HG03196 (cell line): Measurements from ENCODE around the gene ANKRD23.

Experiments
- ATAC-seq: cut with Tn5 transposase; IDR thresholded peaks from one replicate; pipeline ENCODE4 v1.9.1; 2021; ENCODE audit not compliant: unreplicated experiment

ANKRD23 gene

DNA sequence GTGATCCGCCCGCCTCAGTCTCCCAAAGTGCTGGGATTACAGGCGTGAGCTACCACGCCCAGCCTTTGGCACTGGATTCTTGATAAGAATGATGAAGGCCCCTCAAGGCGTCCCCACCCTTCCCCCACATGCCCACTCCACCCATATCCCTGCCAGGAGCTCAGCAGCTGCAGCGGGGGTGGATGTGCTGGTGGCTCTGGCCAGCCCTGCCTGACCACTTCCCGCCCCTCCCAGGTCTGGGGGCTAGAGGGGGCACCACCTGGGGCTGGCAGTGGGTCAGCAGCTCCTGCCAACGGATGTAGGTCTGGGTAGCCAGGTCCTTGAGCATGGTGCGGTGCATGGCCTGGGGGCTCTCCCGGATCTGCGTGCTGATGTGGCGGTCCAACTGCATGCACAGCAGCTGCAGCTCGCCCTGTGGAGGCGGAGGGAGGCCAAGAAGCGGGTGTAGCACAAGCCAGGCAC is 33.8 kb upstream of the ANKRD23 start:
- ATAC-seq = no peak

DNA sequence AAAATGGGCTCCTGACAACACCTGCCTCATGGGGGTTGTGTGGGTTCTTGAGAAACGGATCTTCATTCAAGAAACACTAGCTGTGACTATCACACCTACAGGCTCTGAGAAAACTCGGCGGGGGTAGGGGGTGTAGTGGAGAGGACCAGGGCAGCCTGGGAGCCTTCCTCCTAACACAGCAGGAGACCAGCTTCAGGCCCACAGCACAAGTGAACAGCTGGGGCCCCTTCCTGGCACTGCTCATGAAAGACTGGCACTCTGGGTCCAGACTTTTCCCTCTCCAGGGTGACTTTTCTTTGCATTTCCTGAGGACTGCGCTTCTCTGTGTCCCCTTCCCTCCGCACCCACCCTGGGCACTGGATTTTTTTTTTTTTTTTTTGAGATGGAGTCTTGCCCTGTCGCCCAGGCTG is 33.2 kb upstream of the ANKRD23 start:
- no peak for ATAC-seq

DNA sequence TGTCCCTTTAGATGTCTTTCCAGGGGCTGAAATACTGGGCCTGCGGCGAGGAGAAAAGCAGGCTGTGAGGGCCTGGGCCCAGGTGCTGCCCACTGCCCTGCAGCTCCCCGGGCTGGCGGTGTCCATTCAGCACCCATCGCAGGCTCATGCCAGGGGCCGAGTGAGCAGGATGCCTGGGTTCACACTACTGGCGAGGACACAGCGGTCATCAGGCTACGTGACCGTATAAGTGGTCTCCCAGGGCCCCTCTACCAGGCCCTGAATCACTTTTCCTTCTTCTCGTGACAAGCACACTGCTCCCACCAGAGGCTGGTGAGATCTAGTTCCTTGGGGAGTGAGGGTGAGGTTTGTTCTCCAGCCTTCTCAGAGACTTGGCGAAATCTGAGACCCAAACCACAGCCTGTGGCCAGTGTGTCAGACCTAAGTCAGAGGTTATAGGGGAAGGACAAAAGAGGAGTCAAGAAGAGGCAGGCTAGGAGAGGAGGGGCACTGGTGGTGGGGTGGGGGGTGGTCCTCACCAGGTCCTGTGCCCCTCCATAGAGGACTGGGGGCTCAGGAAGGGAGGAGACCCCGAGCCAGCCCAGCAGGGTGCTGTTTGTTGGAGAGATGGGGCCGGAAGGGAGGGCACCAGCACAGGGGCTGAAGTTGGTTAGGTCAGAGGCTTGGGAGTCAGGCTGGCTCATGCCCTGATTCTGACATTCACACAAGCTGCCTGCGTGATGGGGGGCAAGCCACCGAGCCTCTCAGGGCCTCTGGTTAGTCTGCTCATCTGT is 32.6 kb upstream of the ANKRD23 start:
- no peak for ATAC-seq

DNA sequence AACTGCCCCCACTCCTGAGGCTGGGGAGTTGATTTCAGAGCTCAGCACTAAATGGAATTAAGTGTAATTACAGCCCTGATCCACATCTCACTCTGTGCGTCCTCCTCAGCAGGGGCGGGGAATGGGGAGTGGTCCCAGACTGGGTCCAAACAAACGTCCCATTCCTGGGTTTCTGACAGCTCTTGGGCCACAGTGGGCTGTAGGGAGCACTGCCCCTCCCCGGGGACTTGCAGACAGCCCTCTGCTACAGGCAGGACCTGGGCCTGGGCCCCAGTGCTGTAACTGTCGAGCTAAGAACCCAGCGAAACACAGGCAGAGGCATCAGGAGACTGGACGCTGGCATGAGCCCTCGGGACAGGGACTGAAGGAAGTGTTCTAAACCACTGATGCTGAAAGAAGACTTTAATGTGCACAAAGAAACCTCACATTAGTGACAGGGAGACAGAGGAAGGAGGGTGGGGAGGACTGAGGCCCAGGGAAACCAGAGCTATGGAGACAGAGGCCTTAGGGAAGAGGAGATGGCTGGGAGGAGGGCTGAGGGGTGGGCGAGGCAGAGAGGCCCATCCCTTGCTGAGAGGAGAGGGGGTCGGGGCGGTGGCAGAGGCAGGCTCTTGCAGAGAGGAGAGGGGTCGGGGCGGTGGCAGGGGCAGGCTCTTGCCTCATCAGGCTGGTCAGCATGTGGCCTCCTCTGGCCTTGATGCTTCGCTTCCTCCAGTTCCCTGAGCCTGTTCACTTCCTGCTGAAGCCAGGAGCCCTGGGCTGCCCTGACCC is 31.9 kb upstream of the ANKRD23 start:
- ATAC-seq = no peak

DNA sequence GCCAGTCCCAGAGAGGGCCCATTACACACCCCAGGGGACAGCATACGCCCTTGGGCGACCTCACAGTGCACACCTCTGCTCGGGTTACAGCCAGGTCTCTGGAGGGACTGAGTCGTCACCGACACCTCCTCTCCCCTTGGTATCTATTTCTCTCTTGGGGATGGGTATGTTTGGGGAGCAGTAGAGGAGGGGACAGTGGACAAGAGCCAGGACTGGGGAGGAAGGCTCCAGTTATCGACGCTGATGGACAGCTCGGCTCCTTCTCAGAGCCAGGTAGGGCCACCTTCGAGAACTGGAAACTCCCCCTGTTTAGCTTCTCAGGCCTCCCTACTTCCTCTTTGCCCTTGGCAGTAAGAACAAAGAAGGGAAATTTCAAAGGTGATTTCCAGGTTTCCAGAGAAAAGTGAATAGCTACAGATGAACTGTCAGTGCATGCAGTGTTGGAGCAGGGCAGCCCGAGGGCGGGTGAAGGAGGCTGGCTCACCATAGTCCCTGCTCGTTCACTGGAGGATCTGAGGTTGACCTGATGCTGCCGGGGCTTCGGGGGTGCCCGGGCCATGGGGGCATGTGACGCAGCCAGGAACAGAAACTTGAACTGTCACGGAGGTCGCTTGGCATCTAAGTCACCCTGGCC is 30.5 kb upstream of the ANKRD23 start:
- ATAC-seq = peak; percentile 60

DNA sequence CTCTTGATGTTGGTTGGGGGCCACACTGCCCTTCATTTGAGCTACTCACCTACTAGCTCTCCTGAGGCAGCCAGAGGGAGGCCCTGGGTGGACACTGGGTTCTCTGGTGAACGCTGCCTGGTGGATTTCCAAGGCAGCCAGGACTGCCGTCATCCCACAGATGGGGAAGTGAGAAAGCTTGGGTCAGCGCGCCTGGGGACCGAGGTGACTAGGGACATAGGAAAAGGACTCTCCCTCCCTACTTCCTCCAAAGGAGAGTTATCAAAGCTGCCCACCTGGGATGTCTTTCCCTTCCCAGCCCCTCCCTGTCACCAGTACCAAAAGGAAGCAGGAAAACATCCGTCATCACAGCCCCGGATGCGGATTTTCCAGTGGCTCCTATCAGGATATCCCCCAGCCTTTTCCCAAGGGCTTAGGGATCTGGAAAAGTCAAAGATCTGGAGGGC is 29.9 kb upstream of the ANKRD23 start:
- ATAC-seq = no peak

DNA sequence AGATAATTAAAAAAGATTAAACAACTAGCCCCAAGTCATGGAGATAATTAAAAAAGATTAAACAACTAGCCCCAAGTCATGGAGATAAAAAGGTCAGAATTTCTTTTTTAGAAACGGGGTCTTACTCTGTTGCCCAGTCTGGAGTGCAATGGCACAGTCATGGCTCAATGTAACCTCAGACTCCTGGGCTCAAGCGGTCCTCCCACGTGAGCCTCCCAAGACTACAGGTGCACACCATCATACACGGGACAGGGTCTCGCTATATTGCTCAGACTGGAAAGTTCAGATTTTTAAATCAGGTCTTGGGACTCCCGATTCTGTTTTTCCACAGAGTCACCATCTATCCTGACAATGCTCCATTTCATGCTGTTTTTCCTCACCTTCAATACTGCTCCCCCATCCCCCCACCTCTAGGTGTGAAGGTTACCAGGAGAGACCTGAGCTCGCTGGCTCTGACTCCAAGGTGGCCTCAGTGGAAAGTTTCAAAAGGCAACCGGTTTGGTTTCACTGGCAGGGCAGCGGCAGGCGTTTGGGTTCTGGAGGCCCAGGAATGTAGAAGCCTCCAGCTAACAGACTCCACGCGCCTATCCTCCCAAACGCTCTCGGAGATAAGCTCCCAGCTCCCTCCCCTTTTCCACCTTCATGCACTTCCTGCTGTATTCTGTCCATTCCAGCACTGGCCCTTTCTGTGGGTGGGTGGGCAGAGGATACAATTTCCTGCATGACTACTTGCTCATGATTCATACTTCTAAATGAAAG is 28.9 kb upstream of the ANKRD23 start:
- ATAC-seq = no peak

DNA sequence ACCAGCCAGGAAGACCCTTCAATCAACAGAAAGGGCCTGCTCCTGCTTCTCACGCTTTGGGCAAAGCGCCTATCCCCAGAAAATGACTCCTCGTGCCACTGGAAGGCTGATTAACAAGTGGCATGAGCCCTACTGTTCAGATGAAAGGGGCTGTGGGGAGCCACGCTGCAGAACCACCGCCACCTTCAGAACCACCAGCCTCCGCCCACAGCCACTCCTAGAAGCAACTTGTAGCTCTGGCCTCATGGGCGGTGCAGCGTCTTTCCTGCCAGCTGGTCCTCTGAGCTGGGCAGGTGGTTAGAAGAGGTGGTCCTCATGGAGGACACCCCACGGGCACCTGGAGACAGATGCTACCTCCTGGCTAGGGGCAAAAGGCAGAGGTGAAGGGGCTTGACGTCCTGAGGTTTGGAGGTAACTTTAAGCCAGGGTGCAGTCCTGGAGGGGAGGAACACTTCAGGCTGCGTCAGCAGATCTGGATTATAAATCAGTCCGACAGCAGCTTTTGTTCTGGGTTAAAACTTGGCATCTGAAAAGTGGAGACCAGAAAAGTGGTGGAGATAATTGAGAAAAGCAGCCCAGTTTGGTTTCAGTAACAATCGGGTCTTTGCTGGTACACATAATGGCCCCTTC is 26.9 kb upstream of the ANKRD23 start:
- no peak for ATAC-seq

DNA sequence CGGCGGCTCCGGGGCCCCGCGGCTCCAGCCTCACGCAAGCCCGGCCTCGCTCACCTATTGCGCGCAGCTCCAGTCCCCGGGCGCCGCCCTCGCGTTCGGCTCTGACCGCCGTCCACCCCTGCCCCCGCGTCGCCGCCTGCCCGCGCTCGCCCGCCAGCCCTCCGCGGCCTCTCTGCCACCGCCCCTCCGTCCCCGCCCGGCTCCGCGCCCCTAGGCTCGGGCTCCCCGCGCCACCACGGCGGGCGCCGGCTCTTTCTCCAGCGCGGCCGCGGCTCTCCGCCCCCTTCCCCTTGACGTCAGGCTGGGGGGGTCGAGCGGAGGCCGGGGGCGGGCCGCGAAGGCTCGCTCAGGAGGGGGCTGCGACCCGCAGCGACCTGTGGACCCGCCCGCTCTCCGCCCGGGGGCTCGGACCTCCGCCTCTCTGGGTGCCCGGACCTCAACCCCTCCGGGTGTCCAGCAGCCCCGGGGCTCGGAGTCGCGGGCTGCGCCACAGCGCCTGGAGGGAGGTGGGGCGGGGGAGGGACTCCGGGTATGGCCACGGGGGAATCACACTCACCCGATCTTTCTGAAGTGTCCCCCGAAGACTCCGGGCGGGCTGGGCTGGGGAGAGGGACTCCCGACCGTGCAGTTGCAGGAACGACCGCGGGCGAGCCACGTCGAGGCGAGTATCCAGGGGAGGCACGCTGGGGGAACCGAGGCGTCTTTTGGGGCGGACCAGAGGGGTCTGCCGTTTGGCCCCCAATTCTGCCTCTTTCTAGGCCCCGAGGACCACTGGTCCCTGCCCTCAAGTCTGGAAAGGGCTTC is 26.2 kb upstream of the ANKRD23 start, which contains the start of gene SEMA4C:
Gene SEMA4C (minus strand): TSS at position 259 of the 804 bp plus-strand sequence. CDS start 2,194 bp downstream, outside the sequence.
- ATAC-seq = no peak

DNA sequence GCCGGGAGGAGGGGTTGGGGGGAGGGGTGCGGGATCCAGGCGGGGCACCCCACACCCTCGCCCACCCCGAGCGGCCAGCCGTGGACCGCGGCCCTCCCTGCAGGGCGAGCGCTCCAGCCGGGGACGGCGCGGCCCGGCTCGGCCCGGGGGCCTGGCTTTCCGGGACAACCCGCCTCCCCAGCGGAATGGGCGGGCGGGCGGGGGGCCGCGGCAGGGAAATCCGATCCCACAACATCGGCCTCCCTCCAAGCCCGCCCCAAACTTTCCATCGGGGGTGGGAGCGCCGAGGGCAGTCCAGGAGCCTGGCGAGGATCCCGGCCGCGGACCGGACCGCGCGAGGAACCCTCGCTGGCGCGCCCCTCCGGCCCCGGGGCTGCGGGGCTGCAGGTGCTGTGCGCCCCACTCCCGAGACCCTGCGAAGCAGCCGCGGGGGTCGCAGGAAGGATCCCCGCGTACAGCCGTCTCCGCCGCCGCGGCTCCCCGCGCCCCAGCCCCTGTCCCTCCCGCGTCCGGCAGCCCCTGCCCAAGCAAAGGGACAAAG is 25.5 kb upstream of the ANKRD23 start:
- no peak for ATAC-seq

DNA sequence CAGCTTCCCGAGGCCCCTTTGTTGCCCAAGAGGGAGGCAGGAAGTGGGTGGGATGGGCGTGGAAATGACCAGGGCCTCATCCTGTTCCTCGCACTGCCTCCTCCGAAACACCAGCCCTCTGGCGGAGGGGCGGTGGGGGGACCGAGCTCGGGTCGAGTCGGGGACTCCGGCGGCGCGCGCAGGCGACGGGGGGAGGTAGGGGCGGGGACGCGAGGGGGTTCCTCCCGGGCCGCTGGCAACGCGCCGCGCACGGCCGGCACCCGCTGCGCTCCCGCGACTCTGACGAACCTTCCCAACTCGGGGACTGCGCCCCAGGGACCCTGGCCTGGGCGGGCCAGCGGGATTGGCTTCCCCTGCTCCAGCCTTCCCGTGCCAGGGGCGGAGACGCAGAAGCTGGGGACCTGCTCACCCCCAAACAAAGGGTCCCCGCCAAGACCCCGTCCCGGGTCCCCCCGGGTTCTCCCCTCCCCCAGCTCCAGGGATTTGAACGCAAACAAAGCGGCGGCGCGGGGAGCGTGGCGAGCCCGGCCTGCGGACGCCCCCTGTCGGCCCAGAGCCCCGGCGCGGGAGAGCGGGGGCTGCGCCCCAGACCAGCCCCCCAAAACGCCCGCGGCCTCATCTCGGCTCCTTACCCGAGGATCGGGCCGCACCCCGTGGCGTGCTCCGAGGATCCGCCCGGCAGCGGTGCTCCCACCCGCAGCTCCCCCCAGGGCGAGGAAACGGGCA is 24.9 kb upstream of the ANKRD23 start:
- ATAC-seq = no peak

DNA sequence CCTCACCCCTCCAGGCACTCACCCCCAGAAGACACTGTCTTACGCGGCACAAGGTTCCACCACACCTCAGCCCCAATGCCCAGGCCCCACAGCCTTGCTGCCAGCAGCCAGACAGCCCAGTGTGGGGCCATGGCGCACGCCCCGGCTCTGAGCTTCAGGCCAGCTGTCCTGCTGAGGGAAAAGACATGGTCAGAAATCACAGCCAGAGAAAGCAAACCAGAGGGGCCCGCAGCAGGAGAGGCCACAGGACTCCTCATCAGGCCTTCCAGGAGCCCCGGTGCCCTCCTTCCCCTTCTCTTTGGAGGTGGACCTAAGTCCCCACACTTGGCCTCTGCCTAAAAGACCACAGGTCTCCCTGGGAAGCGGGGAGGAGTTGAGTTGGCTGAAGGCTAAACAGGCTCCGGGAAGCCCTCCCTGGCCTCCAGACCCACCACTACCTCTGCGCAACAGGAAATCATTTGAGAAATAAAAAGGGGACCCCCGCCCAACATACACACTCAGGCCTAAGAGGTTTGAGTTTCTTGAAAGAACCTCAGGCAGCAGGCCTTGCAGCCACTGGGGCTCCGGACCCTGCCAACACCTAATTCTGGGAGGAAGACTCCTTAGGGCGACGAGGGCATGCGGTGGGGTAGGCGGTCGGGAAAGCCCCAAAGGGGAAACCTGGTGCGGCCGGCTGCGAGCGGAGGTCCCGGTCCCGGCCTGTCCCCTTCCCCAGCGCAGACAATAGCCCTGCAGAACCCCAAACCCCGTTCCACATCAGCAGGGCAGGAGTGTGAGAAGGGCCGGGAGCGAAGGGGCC is 24.1 kb upstream of the ANKRD23 start:
- no peak for ATAC-seq

DNA sequence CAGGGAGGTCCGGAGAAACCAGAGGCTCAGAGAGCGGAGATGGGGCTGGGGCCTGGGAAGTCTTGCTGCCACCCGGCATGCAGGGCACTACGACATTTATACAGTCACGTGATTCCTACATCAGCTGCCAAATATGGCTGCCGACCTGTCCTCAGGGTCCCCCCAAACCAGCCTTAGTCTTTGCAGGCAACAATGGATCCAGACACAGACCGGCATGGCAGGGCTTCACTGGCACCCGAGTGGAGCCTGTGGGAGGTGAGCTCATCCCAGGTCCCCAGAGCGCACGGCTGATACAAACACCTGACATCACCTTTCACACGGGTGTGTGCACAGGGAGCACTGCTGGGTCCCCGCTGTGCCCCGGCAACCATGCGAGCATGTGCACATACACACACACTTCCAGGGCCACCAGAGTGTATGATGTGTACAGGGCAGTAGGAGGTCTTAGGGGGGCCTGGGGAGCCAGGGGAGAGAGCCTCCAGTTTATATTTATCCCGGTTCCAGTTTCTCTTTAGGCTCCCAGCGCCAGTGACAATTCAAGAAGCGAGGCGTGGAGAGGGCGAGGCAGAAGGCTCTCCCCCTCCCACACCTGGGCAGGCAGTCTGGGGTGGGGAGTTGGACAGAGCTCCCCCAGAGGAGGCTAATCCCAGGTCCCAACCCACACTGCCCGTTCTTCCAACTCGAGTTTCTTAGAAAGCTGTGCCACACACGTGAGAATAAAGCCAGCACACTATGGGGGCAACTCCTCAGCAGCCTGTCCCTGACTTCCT is 23.4 kb upstream of the ANKRD23 start:
- ATAC-seq = no peak

DNA sequence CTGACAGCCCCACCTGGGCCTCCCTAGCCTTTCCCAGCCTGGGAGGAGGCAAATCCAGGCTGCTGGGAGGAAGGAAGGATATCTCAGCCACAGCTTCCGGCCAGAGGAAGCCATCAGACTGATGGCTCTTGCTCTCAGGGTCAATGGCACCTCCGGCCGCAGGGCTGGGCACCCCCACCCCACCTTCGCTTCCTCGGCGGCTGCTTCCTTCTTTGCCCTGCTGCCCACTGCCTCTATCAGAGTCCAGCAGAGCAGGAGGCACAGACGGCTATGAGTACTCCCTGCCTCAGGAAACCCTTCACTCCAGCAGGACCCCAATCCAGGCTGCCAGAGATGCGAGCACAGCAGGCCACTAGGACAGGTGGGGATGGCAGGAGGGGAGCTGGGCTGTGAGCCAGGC is 22.8 kb upstream of the ANKRD23 start:
- no peak for ATAC-seq

DNA sequence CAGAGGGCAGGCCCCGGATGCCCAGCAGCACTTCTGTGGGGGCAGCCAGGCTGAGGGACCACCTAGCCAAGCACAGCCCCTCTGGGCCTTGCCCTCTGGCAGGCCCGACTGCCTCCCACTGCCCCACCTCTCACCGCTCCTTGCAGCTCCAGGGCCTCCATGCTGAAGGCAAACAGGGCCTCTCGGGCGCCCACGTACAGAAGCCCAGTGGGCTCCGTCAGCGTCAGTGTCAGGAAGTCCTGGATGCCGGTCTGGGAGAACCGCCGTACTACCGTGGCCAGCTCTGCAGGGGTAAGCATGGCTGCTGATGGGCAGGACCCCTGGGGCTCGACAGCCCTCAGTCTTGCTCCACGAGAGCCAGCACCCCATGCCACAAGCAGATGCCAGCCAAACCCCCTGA is 22.3 kb upstream of the ANKRD23 start:
- no peak for ATAC-seq

DNA sequence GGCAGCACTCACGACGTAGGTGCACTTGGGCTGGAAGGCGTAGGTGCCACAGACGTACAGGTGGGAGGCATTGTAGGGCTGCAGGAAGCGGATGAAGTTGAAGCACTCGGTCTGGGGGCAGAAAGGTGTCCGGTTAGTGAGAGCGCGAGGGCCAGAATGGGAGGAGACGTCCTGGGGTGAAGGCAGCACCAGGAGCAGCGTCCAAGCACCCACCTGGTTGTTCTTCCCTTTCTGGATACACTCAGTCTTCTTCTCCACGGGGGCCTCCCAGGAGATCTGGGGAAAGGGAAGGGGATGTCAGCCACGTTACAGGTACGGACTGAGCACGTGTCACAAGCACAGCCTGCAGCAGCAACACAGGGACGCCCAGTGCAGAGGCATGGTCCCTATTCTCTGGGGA is 21.8 kb upstream of the ANKRD23 start:
- no peak for ATAC-seq
